ENCODE measurements around the gene SERPINB3. TPM values are rescaled to one million over a fixed set of nuclear protein-coding genes. Genes with fewer than 3 reads are reported as not detected.

SERPINB3 gene
- total and polyA plus RNA-seq, 2 donors from 2014 or later = 0.37 TPM; not detected in 1

GRCh38 chr18:63637703-63638102 lies 24.0 kb downstream of the SERPINB3 start:
- H3K4me1 ChIP-seq (ENCODE audit: control insufficient read depth in 2 of 3, insufficient read depth in 2 of 3, low read depth in 1 of 3, low read length in 3 of 3) = no peaks in the 10 kb centered on the region
- intact Hi-C loops (cut with DNase I) = no loop called here
- no peaks in the 10 kb centered on the region for H3K27me3 ChIP-seq (ENCODE audit: control insufficient read depth, insufficient read depth, low read length)
- no peak overlapping the region for H3K4me3 ChIP-seq (ENCODE audit: low read length in 3 of 3)
- no peak overlapping the region for H3K9ac ChIP-seq (ENCODE audit: low read length in 3 of 3)
- H3K9me3 ChIP-seq (ENCODE audit: control insufficient read depth in 2 of 3, insufficient read depth in 1 of 3, low read length in 3 of 3) = no peaks in the 10 kb centered on the region
- no peak overlapping the region for H3K27ac ChIP-seq (ENCODE audit: low read depth in 2 of 2, low read length in 2 of 2)
- DNase-seq = no peak
- TF ChIP-seq CTCF (IDR thresholded peaks at IDR 0.05; ENCODE audit: borderline replicate concordance, extremely low read depth, insufficient read depth) = no peak
- H3K36me3 ChIP-seq (ENCODE audit: control insufficient read depth in 2 of 3, insufficient read depth in 3 of 3, low read length in 3 of 3) = no peaks in the 10 kb centered on the region
- FAIRE-seq = no peak

GRCh38 chr18:63627819-63628218 lies 33.9 kb downstream of the SERPINB3 start:
- Histone ChIP-seq H3K9ac (ENCODE audit: low read length in 3 of 3) (no peak overlapping the region), H3K4me3 (ENCODE audit: low read length in 3 of 3) (no peak overlapping the region), H3K4me1 (ENCODE audit: control insufficient read depth in 2 of 3, insufficient read depth in 2 of 3, low read depth in 1 of 3, low read length in 3 of 3) (no peaks in the 10 kb centered on the region), H3K27ac (ENCODE audit: low read depth in 2 of 2, low read length in 2 of 2) (no peak overlapping the region), H3K27me3 (ENCODE audit: control insufficient read depth, insufficient read depth, low read length) (no peaks in the 10 kb centered on the region), H3K36me3 (ENCODE audit: control insufficient read depth in 2 of 3, insufficient read depth in 3 of 3, low read length in 3 of 3) (no peaks in the 10 kb centered on the region), H3K9me3 (ENCODE audit: control insufficient read depth in 2 of 3, insufficient read depth in 1 of 3, low read length in 3 of 3) (peaks cover 0 to 11% (median 2%) of the 10 kb centered on the region in 3 donors)
- intact Hi-C loops (cut with DNase I) = no loop called here
- DNase-seq = no peak
- no peak for TF ChIP-seq CTCF (IDR thresholded peaks at IDR 0.05; ENCODE audit: borderline replicate concordance, extremely low read depth, insufficient read depth)
- FAIRE-seq = peak; percentile 79

- Histone ChIP-seq H3K27ac (ENCODE audit: low read depth in 2 of 2, low read length in 2 of 2) (no peak overlapping the region), H3K27me3 (ENCODE audit: control insufficient read depth, insufficient read depth, low read length) (no peaks in the 10 kb centered on the region), H3K4me1 (ENCODE audit: control insufficient read depth in 2 of 3, insufficient read depth in 2 of 3, low read depth in 1 of 3, low read length in 3 of 3) (no peaks in the 10 kb centered on the region), H3K9ac (ENCODE audit: low read length in 3 of 3) (no peak overlapping the region), H3K9me3 (ENCODE audit: control insufficient read depth in 2 of 3, insufficient read depth in 1 of 3, low read length in 3 of 3) (peaks cover 0 to 11% (median 0%) of the 10 kb centered on the region in 3 donors), H3K36me3 (ENCODE audit: control insufficient read depth in 2 of 3, insufficient read depth in 3 of 3, low read length in 3 of 3) (no peaks in the 10 kb centered on the region), H3K4me3 (ENCODE audit: low read length in 3 of 3) (no peak overlapping the region)
- no peak for TF ChIP-seq CTCF (IDR thresholded peaks at IDR 0.05; ENCODE audit: borderline replicate concordance, extremely low read depth, insufficient read depth)
- DNase-seq (no peak), FAIRE-seq (no peak)
- intact Hi-C loops (cut with DNase I) = no loop called here
Observed at GRCh38 chr18:63626431-63626830, 35.3 kb downstream of the SERPINB3 start.

GRCh38 chr18:63624863-63625262 lies 36.8 kb downstream of the SERPINB3 start:
- Histone ChIP-seq H3K9me3 (ENCODE audit: control insufficient read depth in 2 of 3, insufficient read depth in 1 of 3, low read length in 3 of 3) (peaks cover 0 to 11% (median 0%) of the 10 kb centered on the region in 3 donors), H3K4me1 (ENCODE audit: control insufficient read depth in 2 of 3, insufficient read depth in 2 of 3, low read depth in 1 of 3, low read length in 3 of 3) (no peaks in the 10 kb centered on the region), H3K27me3 (ENCODE audit: control insufficient read depth, insufficient read depth, low read length) (no peaks in the 10 kb centered on the region), H3K4me3 (ENCODE audit: low read length in 3 of 3) (no peak overlapping the region), H3K27ac (ENCODE audit: low read depth in 2 of 2, low read length in 2 of 2) (no peak overlapping the region), H3K9ac (ENCODE audit: low read length in 3 of 3) (no peak overlapping the region), H3K36me3 (ENCODE audit: control insufficient read depth in 2 of 3, insufficient read depth in 3 of 3, low read length in 3 of 3) (no peaks in the 10 kb centered on the region)
- DNase-seq (no peak), FAIRE-seq (no peak)
- TF ChIP-seq CTCF (IDR thresholded peaks at IDR 0.05; ENCODE audit: borderline replicate concordance, extremely low read depth, insufficient read depth) = no peak
- intact Hi-C loops (cut with DNase I) = no loop called here
